Sigmoid colon (tissue), 7 donors: Measurements from ENCODE around the gene TESMIN. TPM values are rescaled to one million over a fixed set of nuclear protein-coding genes. Genes with fewer than 3 reads are reported as not detected.

ENCODE experiments used
- DNase-seq: peaks from one replicate; pipeline ENCODE4 v3.0.0-alpha.2; 2019
- H3K27ac ChIP-seq, 4 donors: fragments of 200-600 bp; sonication (generic); one replicate each; pipeline ENCODE4 v1.5.1; 2016 to 2019; ENCODE audit warnings: mild to moderate bottlenecking in 1 of 4
- H3K27me3 ChIP-seq, 3 donors: fragments of 200-600 bp; sonication (generic); one replicate each; pipeline ENCODE4 v1.5.1; 2019; ENCODE audit warnings: mild to moderate bottlenecking in 1 of 3
- H3K36me3 ChIP-seq, 4 donors: fragments of 200-600 bp; sonication (generic); one replicate each; pipeline ENCODE4 v1.5.1; 2016 to 2019
- H3K4me1 ChIP-seq, 4 donors: fragments of 200-600 bp; sonication (generic); one replicate each; pipeline ENCODE4 v1.5.1; 2017 to 2019
- H3K4me3 ChIP-seq, 4 donors: fragments of 200-600 bp; sonication (generic); one replicate each; pipeline ENCODE4 v1.5.1; 2017 to 2019; ENCODE audit warnings: mild to moderate bottlenecking in 2 of 4, moderate library complexity in 1 of 4
- H3K9me3 ChIP-seq, 4 donors: fragments of 200-600 bp in 3 of 4; sonication (generic) in 3 of 4; one replicate each; pipeline versions ENCODE4 v1.5.1 to v1.6.1; 2013 to 2019
- EP300 ChIP-seq, 4 donors: sonication (generic); formaldehyde crosslinking; IDR thresholded peaks; one replicate each; pipeline ENCODE4 v1.6.1; 2017; ENCODE audit warnings: antibody characterized with exemption in 4 of 4
- POLR2A ChIP-seq, 2 donors: fragments of 450-650 bp; IDR thresholded peaks; one replicate each; pipeline ENCODE4 v1.6.1; 2016; ENCODE audit warnings: antibody characterized with exemption in 2 of 2, mild to moderate bottlenecking in 2 of 2, moderate library complexity in 2 of 2
- POLR2AphosphoS5 ChIP-seq, 4 donors: sonication (generic); formaldehyde crosslinking; IDR thresholded peaks; one replicate each; pipeline ENCODE4 v1.6.1; 2017; ENCODE audit warnings: antibody characterized with exemption in 4 of 4
- WGBS, 2 donors: extraction: QIAGEN DNeasy Blood & Tissue Kit; methylation state at CpG; one replicate each; pipeline ENCODE4 v1.1.7; 2013; 5-methylcytosine and 5-hydroxymethylcytosine counted together
- intact Hi-C: fragments of 100-400 bp; cut with DNase I; formaldehyde crosslinking; loops from one replicate; pipeline ENCODE4 v1.15.1; 2023
- polyA plus RNA-seq, 3 donors: library from polyadenylated mRNA; stranded (reverse); fragments of 200-250 nt; gene quantifications; one replicate each; pipeline ENCODE4 v1.2.3, GENCODE V29; 2013
- total RNA-seq, 4 donors: library from RNA; depleted of rRNA; stranded (reverse); fragments of >200 nt; gene quantifications; one replicate each; pipeline ENCODE4 v1.1.0, GENCODE V29; 2016
- TF ChIP-seq, protein P1 (sequence below), 4 experiments: fragments of 450-650 bp in 3 of 4; fragments of 200-600 bp in 1 of 4; IDR thresholded peaks; one replicate each; pipeline ENCODE4 v1.5.1; 2016 to 2019; ENCODE audit warnings: antibody characterized with exemption in 4 of 4, mild to moderate bottlenecking in 3 of 4, moderate library complexity in 2 of 4
- donor health status: healthy with polysubstance abuse.
- donor health status: Bipolar disorder and iron deficiency.
- donor health status: healthy.

Gene TESMIN
- total and polyA plus RNA-seq, 7 donors = 2.3 to 6.3 (median 4.8) TPM; not detected in 4

DNA sequence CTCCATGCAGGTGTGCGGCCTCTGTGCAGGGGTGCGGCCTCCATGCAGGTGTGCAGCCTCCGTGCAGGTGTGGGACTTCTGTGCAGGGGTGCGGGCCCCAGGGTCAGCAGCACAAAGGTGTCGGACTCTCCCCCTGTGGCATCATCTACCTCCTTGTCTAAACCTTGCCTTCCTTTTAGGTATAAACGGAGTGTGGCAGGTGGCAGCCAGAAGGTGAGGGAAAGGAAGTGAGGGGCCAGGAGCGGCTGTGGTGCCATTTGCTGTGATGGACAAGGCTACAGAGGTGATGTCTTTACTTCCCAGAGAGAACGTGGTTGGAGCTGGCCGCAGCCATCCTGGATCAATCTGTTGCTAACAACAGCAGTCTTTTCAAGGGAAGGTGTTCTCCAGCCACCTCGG lies 57.8 kb downstream of the TESMIN start:
- TF ChIP-seq POLR2A (IDR thresholded peaks at IDR 0.05) (no peak), POLR2AphosphoS5 (IDR thresholded peaks at IDR 0.05) (no peak), EP300 (IDR thresholded peaks at IDR 0.05) (no peak)
- TF ChIP-seq, protein P1, sequence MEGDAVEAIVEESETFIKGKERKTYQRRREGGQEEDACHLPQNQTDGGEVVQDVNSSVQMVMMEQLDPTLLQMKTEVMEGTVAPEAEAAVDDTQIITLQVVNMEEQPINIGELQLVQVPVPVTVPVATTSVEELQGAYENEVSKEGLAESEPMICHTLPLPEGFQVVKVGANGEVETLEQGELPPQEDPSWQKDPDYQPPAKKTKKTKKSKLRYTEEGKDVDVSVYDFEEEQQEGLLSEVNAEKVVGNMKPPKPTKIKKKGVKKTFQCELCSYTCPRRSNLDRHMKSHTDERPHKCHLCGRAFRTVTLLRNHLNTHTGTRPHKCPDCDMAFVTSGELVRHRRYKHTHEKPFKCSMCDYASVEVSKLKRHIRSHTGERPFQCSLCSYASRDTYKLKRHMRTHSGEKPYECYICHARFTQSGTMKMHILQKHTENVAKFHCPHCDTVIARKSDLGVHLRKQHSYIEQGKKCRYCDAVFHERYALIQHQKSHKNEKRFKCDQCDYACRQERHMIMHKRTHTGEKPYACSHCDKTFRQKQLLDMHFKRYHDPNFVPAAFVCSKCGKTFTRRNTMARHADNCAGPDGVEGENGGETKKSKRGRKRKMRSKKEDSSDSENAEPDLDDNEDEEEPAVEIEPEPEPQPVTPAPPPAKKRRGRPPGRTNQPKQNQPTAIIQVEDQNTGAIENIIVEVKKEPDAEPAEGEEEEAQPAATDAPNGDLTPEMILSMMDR (IDR thresholded peaks at IDR 0.05) = no peak
- DNase-seq = peak; percentile 49
- Histone ChIP-seq H3K27ac (no peak overlapping the region), H3K4me3 (no peak overlapping the region), H3K27me3 (peaks cover 0 to 32% (median 0%) of the 10 kb centered on the region in 3 donors), H3K9me3 (peaks cover 0 to 3% (median 0%) of the 10 kb centered on the region in 4 donors), H3K36me3 (no peaks in the 10 kb centered on the region), H3K4me1 (no peaks in the 10 kb centered on the region)
- intact Hi-C loops = no loop called here
- WGBS, 2 donors = 90 to 91% methylated on average over 10 of the region's 10 CpGs

DNA sequence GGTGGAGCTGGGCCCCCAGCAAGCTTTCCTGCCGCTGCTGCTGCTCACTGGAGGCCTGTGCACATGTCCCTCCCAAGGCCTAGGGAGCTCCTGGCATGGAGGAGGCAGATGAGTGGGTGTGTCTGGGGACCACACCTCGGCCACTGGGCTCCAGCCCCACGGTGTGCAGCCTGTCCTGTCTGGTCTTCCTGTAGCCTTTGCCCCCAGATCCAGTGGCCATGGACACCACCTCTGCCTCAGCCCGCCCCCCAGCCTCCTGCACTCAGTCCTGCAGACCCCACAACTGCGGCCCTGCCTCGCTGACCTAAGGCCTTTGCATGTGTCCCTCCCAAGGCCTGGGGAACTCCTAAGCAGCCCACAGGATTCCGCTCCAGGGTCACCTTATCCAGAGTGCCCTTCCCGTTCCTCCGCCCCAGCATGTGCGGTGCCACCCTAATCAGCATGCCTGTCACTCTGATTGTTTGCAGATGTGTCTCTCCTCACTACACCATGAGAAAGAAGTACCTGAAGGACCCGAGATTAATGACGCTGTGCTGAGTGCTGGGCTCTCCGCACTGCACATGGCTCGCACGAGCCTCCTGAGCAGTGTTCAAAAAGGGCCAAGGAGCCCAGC lies 58.3 kb downstream of the TESMIN start:
- intact Hi-C loops = no loop called here
- no peaks in the 10 kb centered on the region for H3K4me1 ChIP-seq
- H3K9me3 ChIP-seq = peaks cover 0 to 3% (median 0%) of the 10 kb centered on the region in 4 donors
- H3K36me3 ChIP-seq = no peaks in the 10 kb centered on the region
- WGBS, 2 donors = 76 to 84% methylated on average over 15 of the region's 15 CpGs
- no peak overlapping the region for H3K27ac ChIP-seq
- TF ChIP-seq, protein P1 (IDR thresholded peaks at IDR 0.05) = no peak
- no peak for TF ChIP-seq POLR2A (IDR thresholded peaks at IDR 0.05)
- peak; percentile 61 for DNase-seq
- peaks cover 0 to 37% (median 0%) of the 10 kb centered on the region in 3 donors for H3K27me3 ChIP-seq
- H3K4me3 ChIP-seq = no peak overlapping the region

DNA sequence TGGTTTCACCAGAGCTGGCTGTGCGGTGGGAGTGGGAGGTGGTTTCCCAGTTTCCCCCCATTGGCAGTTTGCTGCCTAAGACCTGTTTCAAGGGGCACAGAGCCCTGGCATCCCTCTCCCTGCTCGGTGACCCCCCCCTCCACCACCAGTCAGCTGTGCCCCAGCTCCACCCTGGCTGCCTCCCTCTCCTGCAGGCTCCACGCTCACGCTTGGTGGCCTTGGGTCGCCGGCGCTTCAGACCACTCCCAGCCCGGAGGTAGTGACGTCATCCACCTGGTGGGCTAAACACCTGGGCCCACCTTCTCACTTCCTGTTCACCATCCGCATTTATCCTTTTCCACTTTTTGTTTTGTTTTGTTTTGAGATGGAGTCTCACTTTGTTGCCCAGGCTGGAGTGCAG lies 59.2 kb downstream of the TESMIN start:
- DNase-seq = peak; percentile 48
- intact Hi-C loops = no loop called here
- H3K27me3 ChIP-seq = peaks cover 0 to 45% (median 0%) of the 10 kb centered on the region in 3 donors

DNA sequence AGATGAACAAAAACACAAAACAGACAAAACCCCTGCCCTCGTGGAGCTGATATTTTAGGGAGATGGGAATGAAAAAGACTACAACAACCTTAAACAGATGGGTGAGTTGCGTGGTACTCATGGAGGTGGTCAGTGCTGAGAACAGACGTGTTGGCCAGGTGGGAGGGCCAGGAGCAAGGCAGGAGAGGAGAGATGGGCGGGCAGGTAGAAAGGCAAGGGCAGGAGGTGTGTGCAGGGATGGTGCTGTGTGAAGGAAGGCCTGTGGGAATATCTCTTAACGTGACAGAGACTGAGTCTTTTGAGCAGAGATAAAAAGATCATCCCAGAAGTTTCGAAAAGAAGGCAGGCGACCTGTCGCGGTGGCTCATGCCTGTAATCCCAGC lies 59.9 kb downstream of the TESMIN start:
- Histone ChIP-seq H3K36me3 (no peaks in the 10 kb centered on the region), H3K4me3 (no peak overlapping the region), H3K27me3 (peaks cover 0 to 52% (median 6%) of the 10 kb centered on the region in 3 donors), H3K4me1 (no peaks in the 10 kb centered on the region), H3K9me3 (peaks cover 0 to 3% (median 0%) of the 10 kb centered on the region in 4 donors), H3K27ac (no peak overlapping the region)
- TF ChIP-seq POLR2A (IDR thresholded peaks at IDR 0.05) (no peak), EP300 (IDR thresholded peaks at IDR 0.05) (no peak), POLR2AphosphoS5 (IDR thresholded peaks at IDR 0.05) (no peak)
- TF ChIP-seq, protein P1 (IDR thresholded peaks at IDR 0.05) = no peak
- WGBS, 2 donors = 88 to 91% methylated on average over 9 of the region's 9 CpGs
- DNase-seq = peak; percentile 27
- intact Hi-C loops = no loop called here

More for the DNA sequence above, 59.2 kb downstream of the TESMIN start:
- Histone ChIP-seq H3K4me3 (no peak overlapping the region), H3K27ac (no peak overlapping the region), H3K36me3 (no peaks in the 10 kb centered on the region), H3K4me1 (no peaks in the 10 kb centered on the region), H3K9me3 (peaks cover 0 to 3% (median 0%) of the 10 kb centered on the region in 4 donors)
- 87 to 90% methylated on average over 10 of the region's 10 CpGs for WGBS, 2 donors
- TF ChIP-seq POLR2A (IDR thresholded peaks at IDR 0.05) = no peak
- no peak for TF ChIP-seq POLR2AphosphoS5 (IDR thresholded peaks at IDR 0.05)
- TF ChIP-seq, protein P1 (IDR thresholded peaks at IDR 0.05) = no peak
- no peak for TF ChIP-seq EP300 (IDR thresholded peaks at IDR 0.05)
